ENCODE data around the gene SSR1. TPM values are rescaled to one million over a fixed set of nuclear protein-coding genes. Genes with fewer than 3 reads are reported as not detected.
A peak's percentile ranks its signal among the peaks of the same experiment; 100 is the strongest.

SSR1 gene
- total and polyA plus RNA-seq, 2 of the 13 experiments (the other 11 are each of a cell fraction or from before 2014, with no cell fraction given): 203 to 243 TPM

- TF ChIP-seq HMGXB4 (CRISPR knock-in tag; IDR thresholded peaks at IDR 0.05; ENCODE audit: borderline replicate concordance in 1 of 2, low read depth in 1 of 2) (no peak), FOXO1 (CRISPR knock-in tag; IDR thresholded peaks at IDR 0.05) (no peak; the same call in 1 of the 2 replicates), ATF5 (CRISPR knock-in tag; IDR thresholded peaks at IDR 0.05; ENCODE audit: low read depth) (no peak), SPEN (CRISPR knock-in tag; IDR thresholded peaks at IDR 0.05; ENCODE audit: low read depth) (0 out of 2 replicates have a peak, but pooled peaks have one; percentile 23), UBTF (CRISPR knock-in tag; IDR thresholded peaks at IDR 0.05) (no peak), ZNF264 (CRISPR knock-in tag; IDR thresholded peaks at IDR 0.05) (no peak), ZBTB4 (CRISPR knock-in tag; IDR thresholded peaks at IDR 0.05; ENCODE audit: borderline replicate concordance) (no peak), TBL1XR1 (IDR thresholded peaks at IDR 0.05; ENCODE audit: borderline replicate concordance, low read length, partially characterized antibody) (no peak), SRSF9 (IDR thresholded peaks at IDR 0.05; ENCODE audit: borderline replicate concordance, insufficient read depth, low read depth, low read length, poor library complexity, severe bottlenecking) (no peak), SAFB2 (CRISPR knock-in tag; IDR thresholded peaks at IDR 0.05; ENCODE audit: borderline replicate concordance, low read depth) (no peak; the same call in 1 of the 2 replicates), SIX4 (CRISPR knock-in tag; IDR thresholded peaks at IDR 0.05) (0 out of 2 replicates have a peak, but pooled peaks have one; percentile 9), CBX2 (IDR thresholded peaks at IDR 0.05; ENCODE audit: low read depth, low read length) (no peak), CBX2 (CRISPR knock-in tag; IDR thresholded peaks at IDR 0.05; ENCODE audit: low read depth) (no peak), SKI (IDR thresholded peaks at IDR 0.05; ENCODE audit: partially characterized antibody) (peak; percentile 52), ZNF713 (CRISPR knock-in tag; IDR thresholded peaks at IDR 0.05) (no peak), SRF (IDR thresholded peaks at IDR 0.05; ENCODE audit: low read depth, low read length) (no peak), REL (CRISPR knock-in tag; conservative IDR thresholded peaks at IDR 0.05) (no peak), KLF6 (CRISPR knock-in tag; IDR thresholded peaks at IDR 0.05) (no peak), ZNF660 (CRISPR knock-in tag; IDR thresholded peaks at IDR 0.05; ENCODE audit: borderline replicate concordance, low read depth) (no peak), CCDC6 (CRISPR knock-in tag; IDR thresholded peaks at IDR 0.05) (peak; percentile 67; the same call in 1 of the 2 replicates), SP2 (CRISPR knock-in tag; IDR thresholded peaks at IDR 0.05) (no peak)
Observed at GRCh38 chr6:7341989-7342742, 29.2 kb upstream of the SSR1 start (continued).
